ENCODE data around the gene C6orf89.
"Not testable (repeated sequence)": the region's sequence is repeated elsewhere in the genome, so short reads cannot be mapped to it uniquely, and the experiment has no call there.

C6orf89 gene

DNA sequence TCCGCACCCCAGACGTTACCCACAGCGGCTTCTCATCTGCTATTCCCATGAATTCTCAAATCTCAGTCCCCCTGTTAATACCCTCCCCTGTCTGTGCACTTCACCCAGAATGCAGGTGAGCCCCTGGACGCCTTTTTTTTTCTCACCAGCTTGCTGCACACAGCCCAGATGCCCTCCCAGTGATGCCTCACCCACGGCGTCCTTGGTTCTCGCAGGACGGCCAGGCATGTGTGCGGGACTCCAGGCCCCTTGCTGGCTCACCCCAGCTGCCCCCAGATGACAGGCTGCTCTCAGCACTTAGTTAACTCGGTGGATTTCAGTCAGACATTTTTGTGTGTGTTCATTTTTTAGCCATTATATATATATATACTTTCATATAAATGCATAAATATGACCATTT lies 43.4 kb downstream of the C6orf89 start:
- no peak for DNase-seq (ENCODE audit: low read depth)
- H3K9ac ChIP-seq (ENCODE audit: low read length): no peak overlapping the region
- no peaks in the 10 kb centered on the region for H3K9me3 ChIP-seq (ENCODE audit: control insufficient read depth, low read length)

DNA sequence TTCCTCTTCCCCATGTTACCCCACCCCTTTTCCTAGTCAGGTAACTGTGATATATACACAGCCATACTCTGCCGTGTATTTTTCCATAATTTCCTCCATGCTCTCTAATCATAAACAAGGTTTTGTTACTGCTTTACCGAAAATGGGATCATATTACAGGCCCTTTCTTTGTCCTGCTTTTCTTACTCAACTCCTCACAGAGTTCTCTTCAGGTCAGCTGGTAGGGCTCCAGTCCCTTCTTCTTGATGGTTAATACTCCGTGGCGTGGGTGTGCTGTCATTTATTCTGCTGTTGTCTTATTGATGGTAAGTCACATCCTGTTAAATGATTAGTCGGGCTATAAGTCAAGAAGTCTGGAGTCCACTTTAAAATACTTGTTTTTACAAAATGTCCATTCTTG lies 43.9 kb downstream of the C6orf89 start:
- H3K27me3 ChIP-seq (replicated peaks; ENCODE audit: control insufficient read depth, insufficient read depth, low read length): no peaks in the 10 kb centered on the region
- DNase-seq (ENCODE audit: low read depth): peak; percentile 87

More for the DNA sequence above, 43.4 kb downstream of the C6orf89 start:
- Histone ChIP-seq H3K4me3 (ENCODE audit: low read length) (no peak overlapping the region), H3K4me1 (ENCODE audit: control insufficient read depth, insufficient read depth, low read length) (peaks cover 66% of the 10 kb centered on the region), H3K36me3 (ENCODE audit: control insufficient read depth, insufficient read depth, low read length, severe bottlenecking) (peaks cover 17% of the 10 kb centered on the region), H3K27me3 (replicated peaks; ENCODE audit: control insufficient read depth, insufficient read depth, low read length) (no peaks in the 10 kb centered on the region)

DNA sequence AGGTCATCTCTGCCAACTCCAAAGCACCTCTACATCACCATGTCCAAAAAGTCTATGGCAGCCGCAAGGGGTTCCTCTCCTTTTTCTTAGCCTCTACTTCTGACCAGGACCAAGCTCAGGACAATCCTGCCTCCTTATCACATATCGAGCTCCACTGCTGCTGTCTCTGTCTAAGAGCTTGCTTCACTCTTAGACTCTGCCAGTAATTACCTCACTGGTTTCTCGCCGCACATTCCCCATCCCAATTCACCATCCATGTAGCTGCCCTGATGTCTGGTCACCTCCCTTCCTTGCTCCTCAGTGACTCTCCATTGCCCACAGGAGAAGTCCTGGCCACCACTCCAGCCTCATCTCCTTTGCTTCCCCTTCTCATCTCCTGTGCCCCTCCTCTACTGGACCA lies 44.7 kb downstream of the C6orf89 start:
- Histone ChIP-seq H3K9ac (ENCODE audit: low read length) (no peak overlapping the region), H3K27me3 (replicated peaks; ENCODE audit: control insufficient read depth, insufficient read depth, low read length) (no peaks in the 10 kb centered on the region), H3K4me3 (ENCODE audit: low read length) (peak overlapping the region; percentile 14), H3K36me3 (ENCODE audit: control insufficient read depth, insufficient read depth, low read length, severe bottlenecking) (peaks cover 4% of the 10 kb centered on the region), H3K9me3 (ENCODE audit: control insufficient read depth, low read length) (no peaks in the 10 kb centered on the region), H3K4me1 (ENCODE audit: control insufficient read depth, insufficient read depth, low read length) (peaks cover 60% of the 10 kb centered on the region)
- DNase-seq (ENCODE audit: low read depth): no peak

More for the DNA sequence above, 43.9 kb downstream of the C6orf89 start:
- Histone ChIP-seq H3K4me1 (ENCODE audit: control insufficient read depth, insufficient read depth, low read length) (peaks cover 62% of the 10 kb centered on the region), H3K36me3 (ENCODE audit: control insufficient read depth, insufficient read depth, low read length, severe bottlenecking) (peaks cover 13% of the 10 kb centered on the region), H3K9me3 (ENCODE audit: control insufficient read depth, low read length) (no peaks in the 10 kb centered on the region), H3K9ac (ENCODE audit: low read length) (no peak overlapping the region), H3K4me3 (ENCODE audit: low read length) (no peak overlapping the region)

DNA sequence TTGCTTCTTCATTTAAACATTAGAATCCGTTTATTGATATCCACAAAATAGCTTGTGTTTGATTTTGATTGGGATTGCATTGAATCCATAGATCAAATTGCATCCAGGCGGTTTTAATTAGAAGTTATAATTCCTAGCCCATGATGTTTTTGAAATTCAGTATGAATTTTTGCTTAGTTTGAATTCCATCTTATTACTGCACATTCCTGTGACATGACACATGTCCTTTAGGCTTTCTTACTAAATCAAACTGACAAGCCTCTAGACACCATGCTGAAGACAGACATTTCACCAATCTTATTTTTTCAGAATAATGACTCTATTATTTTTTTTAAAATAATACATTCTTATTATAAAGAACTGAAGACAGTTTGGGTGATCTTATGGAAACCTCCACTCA lies 47.4 kb downstream of the C6orf89 start:
- no peaks in the 10 kb centered on the region for H3K9me3 ChIP-seq (ENCODE audit: control insufficient read depth, low read length)
- peaks cover 45% of the 10 kb centered on the region for H3K4me1 ChIP-seq (ENCODE audit: control insufficient read depth, insufficient read depth, low read length)
- no peak overlapping the region for H3K4me3 ChIP-seq (ENCODE audit: low read length)
- no peaks in the 10 kb centered on the region for H3K36me3 ChIP-seq (ENCODE audit: control insufficient read depth, insufficient read depth, low read length, severe bottlenecking)
- peak; percentile 83 for DNase-seq (ENCODE audit: low read depth)
- H3K27me3 ChIP-seq (replicated peaks; ENCODE audit: control insufficient read depth, insufficient read depth, low read length): no peaks in the 10 kb centered on the region
- no peak overlapping the region for H3K9ac ChIP-seq (ENCODE audit: low read length)

DNA sequence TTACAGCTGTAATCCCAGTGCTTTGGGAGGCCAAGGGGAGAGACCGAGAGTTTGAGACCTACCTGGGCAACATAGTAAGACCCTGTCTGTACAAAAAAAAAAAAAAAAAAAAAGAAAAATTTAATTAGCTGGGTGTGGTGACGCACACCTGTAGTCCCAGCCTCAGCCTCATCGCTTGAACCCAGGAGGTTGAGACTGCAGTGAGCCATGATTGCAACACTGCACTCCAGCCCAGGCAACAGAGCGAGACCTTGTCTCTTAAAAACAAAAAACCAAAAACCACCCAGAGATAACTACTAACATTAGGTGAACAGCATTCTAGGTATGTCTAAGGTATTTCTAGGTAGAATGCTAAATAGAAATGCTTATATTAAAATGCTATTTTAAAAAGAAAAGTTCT lies 47.8 kb downstream of the C6orf89 start:
- H3K4me3 ChIP-seq (ENCODE audit: low read length): no peak overlapping the region
- H3K36me3 ChIP-seq (ENCODE audit: control insufficient read depth, insufficient read depth, low read length, severe bottlenecking): no peaks in the 10 kb centered on the region
- H3K4me1 ChIP-seq (ENCODE audit: control insufficient read depth, insufficient read depth, low read length): peaks cover 41% of the 10 kb centered on the region
- no peaks in the 10 kb centered on the region for H3K9me3 ChIP-seq (ENCODE audit: control insufficient read depth, low read length)
- H3K27me3 ChIP-seq (replicated peaks; ENCODE audit: control insufficient read depth, insufficient read depth, low read length): no peaks in the 10 kb centered on the region
- DNase-seq (ENCODE audit: low read depth): no peak
- no peak overlapping the region for H3K9ac ChIP-seq (ENCODE audit: low read length)

DNA sequence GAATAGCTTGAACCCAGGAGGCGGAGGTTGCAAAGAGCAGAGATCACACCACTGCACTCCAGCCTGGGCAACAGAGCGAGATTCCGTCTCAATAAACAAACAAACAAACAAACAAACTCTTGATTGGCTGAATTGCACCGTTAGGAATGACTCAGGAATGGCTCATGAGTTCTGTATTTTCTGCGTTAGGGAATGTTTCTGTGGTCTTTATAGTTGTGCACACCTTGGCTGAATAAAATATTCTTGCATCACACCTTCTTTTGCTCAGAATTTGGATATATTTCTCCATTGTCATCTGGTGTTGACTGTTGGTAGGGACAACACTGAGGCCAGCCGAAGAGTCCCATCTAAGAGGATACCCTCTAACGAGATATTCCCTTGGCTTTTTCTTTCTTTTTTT lies 49.1 kb downstream of the C6orf89 start:
- peaks cover 27% of the 10 kb centered on the region for H3K4me1 ChIP-seq (ENCODE audit: control insufficient read depth, insufficient read depth, low read length)
- no peaks in the 10 kb centered on the region for H3K36me3 ChIP-seq (ENCODE audit: control insufficient read depth, insufficient read depth, low read length, severe bottlenecking)
- DNase-seq (ENCODE audit: low read depth): no peak
- no peak overlapping the region for H3K9ac ChIP-seq (ENCODE audit: low read length)
- H3K27me3 ChIP-seq (replicated peaks; ENCODE audit: control insufficient read depth, insufficient read depth, low read length): no peaks in the 10 kb centered on the region
- H3K4me3 ChIP-seq (ENCODE audit: low read length): no peak overlapping the region
- H3K9me3 ChIP-seq (ENCODE audit: control insufficient read depth, low read length): no peaks in the 10 kb centered on the region

DNA sequence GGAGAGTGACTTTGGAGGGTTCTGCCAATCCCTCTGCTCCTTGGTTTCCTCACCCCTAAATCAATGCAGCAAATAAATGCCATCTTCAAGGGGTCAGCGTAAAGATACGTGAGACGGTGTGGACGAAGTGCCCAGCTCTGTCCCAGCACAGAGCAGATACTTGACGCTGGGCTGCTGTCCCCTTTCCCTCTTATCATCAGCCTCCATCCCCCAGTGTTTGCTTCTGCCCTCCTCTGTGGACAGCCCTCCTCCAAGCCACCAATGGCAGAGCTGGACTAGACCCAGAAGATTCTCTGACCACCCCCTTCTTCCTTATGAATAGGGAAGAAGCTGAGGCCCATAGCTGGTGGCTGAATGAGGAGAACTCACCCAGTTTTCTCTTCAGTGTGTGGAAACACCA lies 51.1 kb downstream of the C6orf89 start:
- no peak for DNase-seq (ENCODE audit: low read depth)
- Histone ChIP-seq H3K9me3 (ENCODE audit: control insufficient read depth, low read length) (no peaks in the 10 kb centered on the region), H3K36me3 (ENCODE audit: control insufficient read depth, insufficient read depth, low read length, severe bottlenecking) (no peaks in the 10 kb centered on the region), H3K9ac (ENCODE audit: low read length) (no peak overlapping the region), H3K27me3 (replicated peaks; ENCODE audit: control insufficient read depth, insufficient read depth, low read length) (no peaks in the 10 kb centered on the region), H3K4me1 (ENCODE audit: control insufficient read depth, insufficient read depth, low read length) (peaks cover 15% of the 10 kb centered on the region), H3K4me3 (ENCODE audit: low read length) (no peak overlapping the region)

DNA sequence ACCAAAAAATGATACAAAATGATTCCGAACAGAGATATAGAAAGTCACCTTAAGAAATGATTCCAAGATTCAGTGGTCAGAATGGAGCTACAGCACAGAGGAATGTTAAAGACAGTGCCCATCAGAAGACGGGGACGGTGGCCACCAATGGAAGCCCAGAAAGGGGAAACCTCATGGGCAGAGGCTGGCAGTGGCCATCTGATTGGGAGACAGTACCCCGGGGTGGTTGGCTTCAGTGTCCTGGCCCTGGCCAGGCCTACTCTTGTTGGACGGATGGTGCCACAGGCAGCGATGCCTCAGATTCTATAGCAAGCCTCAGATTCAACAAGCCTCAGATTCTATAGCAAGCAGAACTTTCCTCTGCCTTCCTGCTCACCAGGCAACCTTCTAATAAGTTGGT lies 52.1 kb downstream of the C6orf89 start:
- DNase-seq (ENCODE audit: low read depth): no peak

DNA sequence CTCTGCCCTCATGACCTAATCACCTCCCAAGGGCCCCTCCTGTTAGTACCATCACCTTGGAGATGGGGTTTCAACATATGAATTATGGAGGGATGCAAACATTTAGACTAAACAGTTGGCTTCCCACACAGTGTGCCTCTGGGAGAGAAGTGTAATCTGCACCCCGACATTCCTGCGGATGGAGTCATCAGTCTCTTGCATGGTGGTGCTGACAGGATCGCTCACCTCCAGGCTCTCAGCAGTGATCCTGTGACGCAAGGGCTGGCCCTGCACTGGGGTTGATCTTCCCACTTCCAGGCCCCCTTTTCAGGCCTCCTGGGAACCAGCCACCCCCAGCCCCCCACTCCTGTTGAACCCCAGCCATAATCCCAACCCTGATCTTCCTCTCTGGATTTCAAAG lies 52.8 kb downstream of the C6orf89 start:
- H3K4me1 ChIP-seq (ENCODE audit: control insufficient read depth, insufficient read depth, low read length): peaks cover 6% of the 10 kb centered on the region
- DNase-seq (ENCODE audit: low read depth): no peak

More for the DNA sequence above, 52.1 kb downstream of the C6orf89 start:
- Histone ChIP-seq H3K4me1 (ENCODE audit: control insufficient read depth, insufficient read depth, low read length) (peaks cover 12% of the 10 kb centered on the region), H3K27me3 (replicated peaks; ENCODE audit: control insufficient read depth, insufficient read depth, low read length) (no peaks in the 10 kb centered on the region), H3K9me3 (ENCODE audit: control insufficient read depth, low read length) (no peaks in the 10 kb centered on the region), H3K9ac (ENCODE audit: low read length) (no peak overlapping the region), H3K36me3 (ENCODE audit: control insufficient read depth, insufficient read depth, low read length, severe bottlenecking) (no peaks in the 10 kb centered on the region), H3K4me3 (ENCODE audit: low read length) (no peak overlapping the region)

DNA sequence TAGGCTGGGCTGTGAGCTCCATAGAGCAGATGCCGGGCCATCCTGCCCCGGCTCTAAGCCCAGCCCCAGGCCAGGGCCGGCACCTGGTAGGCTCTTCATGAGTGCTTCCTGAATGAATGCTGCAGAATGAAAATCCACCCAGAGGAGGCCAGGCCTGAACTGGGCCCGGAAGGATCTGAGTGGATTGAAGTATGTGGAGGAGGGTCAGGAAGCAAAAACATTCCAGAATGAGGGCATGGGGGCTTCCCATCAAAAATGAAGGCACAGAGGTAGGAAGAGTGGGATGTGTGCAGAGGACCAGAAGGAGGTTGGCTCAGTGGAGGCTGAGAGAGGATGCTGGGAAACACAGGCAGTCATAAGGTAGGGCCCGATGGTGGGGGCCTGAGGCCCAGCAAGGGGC lies 53.3 kb downstream of the C6orf89 start:
- not testable (repeated sequence) for H3K36me3 ChIP-seq (ENCODE audit: control insufficient read depth, insufficient read depth, low read length, severe bottlenecking); H3K27me3 ChIP-seq (replicated peaks; ENCODE audit: control insufficient read depth, insufficient read depth, low read length); H3K4me1 ChIP-seq (ENCODE audit: control insufficient read depth, insufficient read depth, low read length); H3K9me3 ChIP-seq (ENCODE audit: control insufficient read depth, low read length); H3K9ac ChIP-seq (ENCODE audit: low read length); DNase-seq (ENCODE audit: low read depth); H3K4me3 ChIP-seq (ENCODE audit: low read length)

More for the DNA sequence above, 52.8 kb downstream of the C6orf89 start:
- Histone ChIP-seq H3K9ac (ENCODE audit: low read length) (no peak overlapping the region), H3K27me3 (replicated peaks; ENCODE audit: control insufficient read depth, insufficient read depth, low read length) (no peaks in the 10 kb centered on the region), H3K4me3 (ENCODE audit: low read length) (no peak overlapping the region), H3K36me3 (ENCODE audit: control insufficient read depth, insufficient read depth, low read length, severe bottlenecking) (no peaks in the 10 kb centered on the region), H3K9me3 (ENCODE audit: control insufficient read depth, low read length) (no peaks in the 10 kb centered on the region)

DNA sequence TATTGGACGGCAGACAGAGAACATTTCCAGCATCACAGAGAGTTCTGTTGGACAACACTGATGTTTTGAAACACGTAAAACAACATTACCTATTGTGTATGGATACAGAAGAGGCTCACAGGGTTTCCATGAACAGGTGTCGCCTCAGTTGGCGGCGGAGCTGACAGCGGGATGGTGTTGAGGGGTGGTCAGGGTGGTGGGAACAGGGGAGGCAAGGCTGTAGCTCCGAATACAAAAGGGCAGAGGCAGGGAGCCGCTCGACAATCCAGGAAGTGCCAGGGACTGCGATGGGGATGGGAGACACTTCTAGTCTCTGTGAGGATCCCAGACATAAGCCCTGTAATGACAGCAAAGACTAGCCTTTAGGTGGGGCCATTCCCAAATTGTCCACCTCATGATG lies 54.3 kb downstream of the C6orf89 start:
- no peak overlapping the region for H3K9ac ChIP-seq (ENCODE audit: low read length)
- peaks cover 8% of the 10 kb centered on the region for H3K27me3 ChIP-seq (replicated peaks; ENCODE audit: control insufficient read depth, insufficient read depth, low read length)
- no peak overlapping the region for H3K4me3 ChIP-seq (ENCODE audit: low read length)
- no peaks in the 10 kb centered on the region for H3K36me3 ChIP-seq (ENCODE audit: control insufficient read depth, insufficient read depth, low read length, severe bottlenecking)
- H3K4me1 ChIP-seq (ENCODE audit: control insufficient read depth, insufficient read depth, low read length): no peaks in the 10 kb centered on the region
- no peak for DNase-seq (ENCODE audit: low read depth)
- H3K9me3 ChIP-seq (ENCODE audit: control insufficient read depth, low read length): no peaks in the 10 kb centered on the region

DNA sequence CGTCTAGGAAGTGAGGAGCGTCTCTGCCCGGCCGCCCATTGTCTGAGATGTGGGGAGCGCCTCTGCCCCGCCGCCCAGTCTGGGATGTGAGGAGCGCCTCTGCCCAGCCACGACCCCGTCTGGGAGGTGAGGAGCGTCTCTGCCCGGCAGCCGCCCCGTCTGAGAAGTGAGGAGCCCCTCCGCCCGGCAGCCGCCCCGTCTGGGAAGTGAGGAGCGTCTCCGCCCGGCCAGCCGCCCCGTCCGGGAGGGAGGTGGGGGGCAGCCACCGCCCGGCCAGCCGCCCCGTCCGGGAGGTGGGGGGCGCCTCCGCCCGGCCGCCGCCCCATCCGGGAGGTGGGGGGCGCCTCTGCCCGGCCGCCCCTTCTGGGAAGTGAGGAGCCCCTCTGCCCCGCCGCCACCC lies 55.8 kb downstream of the C6orf89 start:
- H3K9me3 ChIP-seq (ENCODE audit: control insufficient read depth, low read length); H3K9ac ChIP-seq (ENCODE audit: low read length); H3K4me1 ChIP-seq (ENCODE audit: control insufficient read depth, insufficient read depth, low read length); H3K36me3 ChIP-seq (ENCODE audit: control insufficient read depth, insufficient read depth, low read length, severe bottlenecking); H3K4me3 ChIP-seq (ENCODE audit: low read length); DNase-seq (ENCODE audit: low read depth): not testable (repeated sequence)
- H3K27me3 ChIP-seq (replicated peaks; ENCODE audit: control insufficient read depth, insufficient read depth, low read length): peaks cover 11% of the 10 kb centered on the region

All from adipocyte (in vitro differentiated cells).